C4-2B (cell line): Measurements from ENCODE around the gene CDK2AP2.

Source experiments
- CTCF ChIP-seq: fragments of 450-650 bp; conservative IDR thresholded peaks from 2 replicates; pipeline ENCODE4 v1.5.1; 2017; ENCODE audit warnings: mild to moderate bottlenecking
- ZFX ChIP-seq: fragments of 450-650 bp; IDR thresholded peaks from 2 replicates; pipeline ENCODE4 v1.6.1; 2017

GRCh38 chr11:67548555-67549110 lies 40.7 kb upstream of the CDK2AP2 start:
- TF ChIP-seq CTCF (no peak), ZFX (no peak)
